A549 (cell line): Measurements from ENCODE around the gene PIGU.

Experiments used
- CHD2 ChIP-seq: fragments of 150-350 bp; IDR thresholded peaks from 2 replicates; pipeline ENCODE4 v1.6.1; 2014; ENCODE audit warnings: low read length; ENCODE audit not compliant: partially characterized antibody
- EP300 ChIP-seq, 2 experiments: fragments of >200 bp; sonication (Bioruptor Twin); formaldehyde crosslinking; IDR thresholded peaks; 2 replicates in 1 of 2; 3 replicates in 1 of 2; pipeline ENCODE4 v1.6.1; 2016 to 2017
- POLR2AphosphoS2 ChIP-seq: conservative IDR thresholded peaks from 2 replicates; pipeline ENCODE4 v1.6.1; 2012; ENCODE audit warnings: low read length, improper control_type of control experiment, inconsistent platforms
- RAD21 ChIP-seq, 2 experiments: fragments of >200 bp in 1 of 2; sonication (Bioruptor Twin) in 1 of 2; formaldehyde crosslinking in 1 of 2; IDR thresholded peaks in 1 of 2; conservative IDR thresholded peaks in 1 of 2; 2 replicates in 1 of 2; 3 replicates in 1 of 2; pipeline ENCODE4 v1.6.1; 2012 to 2018; ENCODE audit warnings: inconsistent platforms in 1 of 2
- ZFP36 ChIP-seq: fragments of 450-650 bp; IDR thresholded peaks from 2 replicates; pipeline ENCODE4 v1.6.1; 2014; ENCODE audit warnings: borderline replicate concordance; ENCODE audit not compliant: partially characterized antibody
- TF ChIP-seq, protein P1 (sequence below): fragments of >200 bp; sonication (Bioruptor Twin); formaldehyde crosslinking; IDR thresholded peaks from 3 replicates; pipeline ENCODE4 v1.5.1; 2016
- TF ChIP-seq, protein P2 (sequence below): IDR thresholded peaks from 2 replicates; pipeline ENCODE4 v1.6.1; 2012

DNA sequence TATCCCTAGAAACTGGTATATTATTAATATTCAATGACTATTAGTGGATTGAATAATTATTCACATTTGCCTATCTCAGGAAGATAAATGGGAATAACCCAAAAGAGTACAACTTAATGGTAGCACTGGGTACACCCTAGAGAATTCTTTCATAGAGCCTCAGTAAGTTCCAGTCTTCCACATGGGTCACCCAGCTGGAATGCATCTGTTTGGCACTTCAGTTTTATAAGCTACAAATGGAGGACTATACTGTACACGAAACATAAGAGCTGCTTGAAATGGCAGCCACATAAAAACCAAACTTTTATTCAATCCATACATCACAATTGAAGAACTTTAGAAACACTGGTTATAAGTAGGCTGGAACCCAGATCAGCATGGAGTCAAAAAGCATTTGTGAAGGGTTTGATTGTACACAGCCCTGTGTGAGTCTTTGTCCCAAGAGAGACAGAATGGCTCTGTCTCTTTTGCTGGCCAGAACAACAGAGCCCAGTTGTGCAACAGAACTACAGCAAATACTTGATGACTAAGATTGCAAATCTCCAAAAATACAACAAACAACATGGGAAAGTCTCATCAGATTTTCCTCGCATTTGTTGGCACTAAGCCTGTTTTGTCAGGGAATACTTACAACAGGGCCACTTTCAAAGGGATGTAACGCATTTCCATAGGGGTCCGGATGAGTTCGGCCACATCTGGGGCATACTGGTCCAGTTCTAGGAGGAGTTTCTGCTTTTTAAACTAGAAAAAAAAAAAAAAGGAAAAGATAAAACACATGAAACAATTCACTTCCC, 39.5 kb downstream of the PIGU start:
- TF ChIP-seq, protein P1, sequence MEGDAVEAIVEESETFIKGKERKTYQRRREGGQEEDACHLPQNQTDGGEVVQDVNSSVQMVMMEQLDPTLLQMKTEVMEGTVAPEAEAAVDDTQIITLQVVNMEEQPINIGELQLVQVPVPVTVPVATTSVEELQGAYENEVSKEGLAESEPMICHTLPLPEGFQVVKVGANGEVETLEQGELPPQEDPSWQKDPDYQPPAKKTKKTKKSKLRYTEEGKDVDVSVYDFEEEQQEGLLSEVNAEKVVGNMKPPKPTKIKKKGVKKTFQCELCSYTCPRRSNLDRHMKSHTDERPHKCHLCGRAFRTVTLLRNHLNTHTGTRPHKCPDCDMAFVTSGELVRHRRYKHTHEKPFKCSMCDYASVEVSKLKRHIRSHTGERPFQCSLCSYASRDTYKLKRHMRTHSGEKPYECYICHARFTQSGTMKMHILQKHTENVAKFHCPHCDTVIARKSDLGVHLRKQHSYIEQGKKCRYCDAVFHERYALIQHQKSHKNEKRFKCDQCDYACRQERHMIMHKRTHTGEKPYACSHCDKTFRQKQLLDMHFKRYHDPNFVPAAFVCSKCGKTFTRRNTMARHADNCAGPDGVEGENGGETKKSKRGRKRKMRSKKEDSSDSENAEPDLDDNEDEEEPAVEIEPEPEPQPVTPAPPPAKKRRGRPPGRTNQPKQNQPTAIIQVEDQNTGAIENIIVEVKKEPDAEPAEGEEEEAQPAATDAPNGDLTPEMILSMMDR, result no peak
- TF ChIP-seq POLR2AphosphoS2, result no peak
- TF ChIP-seq RAD21 (conservative IDR thresholded peaks at IDR 0.05 in 1 of 2, IDR thresholded peaks at IDR 0.05 in 1 of 2), result no peak
- no peak for TF ChIP-seq ZFP36
- TF ChIP-seq CHD2, result no peak
- TF ChIP-seq, protein P2, sequence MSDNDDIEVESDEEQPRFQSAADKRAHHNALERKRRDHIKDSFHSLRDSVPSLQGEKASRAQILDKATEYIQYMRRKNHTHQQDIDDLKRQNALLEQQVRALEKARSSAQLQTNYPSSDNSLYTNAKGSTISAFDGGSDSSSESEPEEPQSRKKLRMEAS, result no peak
- no peak for TF ChIP-seq EP300 (IDR thresholded peaks at IDR 0.05)
